Chondrocyte (in vitro differentiated cells): Measurements from ENCODE around the gene PNKP. TPM values are rescaled to one million over a fixed set of nuclear protein-coding genes. Genes with fewer than 3 reads are reported as not detected.
A peak's percentile ranks its signal among the peaks of the same experiment; 100 is the strongest.

Experiments used
- DNase-seq: peaks from one replicate; pipeline ENCODE4 v3.0.0; 2021; ENCODE audit warnings: mixed read lengths, low spot score
- H3K27ac Mint-ChIP-seq: one replicate; pipeline ENCODE4 v1.8.0; 2021; ENCODE audit warnings: mild to moderate bottlenecking, moderate library complexity, mixed read lengths; ENCODE audit not compliant: unreplicated experiment
- H3K27me3 Mint-ChIP-seq: 2 replicates; pipeline ENCODE4 v1.8.0; 2021; ENCODE audit warnings: low read depth, mixed read lengths
- H3K36me3 Mint-ChIP-seq: 2 replicates; pipeline ENCODE4 v1.8.0; 2021; ENCODE audit warnings: low read depth, mixed read lengths
- H3K4me1 Mint-ChIP-seq: 2 replicates; pipeline ENCODE4 v1.8.0; 2021; ENCODE audit warnings: low read depth, mild to moderate bottlenecking, mixed read lengths
- H3K4me3 Mint-ChIP-seq: one replicate; pipeline ENCODE4 v1.8.0; 2021; ENCODE audit warnings: mild to moderate bottlenecking, moderate library complexity, mixed read lengths; ENCODE audit not compliant: unreplicated experiment
- H3K9me3 Mint-ChIP-seq: 2 replicates; pipeline ENCODE4 v1.8.0; 2021; ENCODE audit warnings: low read depth, mixed read lengths
- CTCF ChIP-seq: fragments of 200-600 bp; sonication (generic); IDR thresholded peaks from 2 replicates; pipeline ENCODE4 v1.5.0; 2021; ENCODE audit warnings: antibody characterized with exemption, mild to moderate bottlenecking, moderate library complexity
- total RNA-seq: library from RNA; stranded (reverse); gene quantifications from 3 replicates; pipeline ENCODE4 v1.2.1, GENCODE V29; 2021

Gene PNKP
- total RNA-seq, 1 donor from 2014 or later: 52.4 TPM

- peaks cover 43% of the 10 kb centered on the region for H3K4me1 Mint-ChIP-seq
- H3K27ac Mint-ChIP-seq: peak overlapping the region; percentile 87
- peaks cover 5% of the 10 kb centered on the region for H3K36me3 Mint-ChIP-seq
- no peaks in the 10 kb centered on the region for H3K27me3 Mint-ChIP-seq
- H3K9me3 Mint-ChIP-seq: peaks cover 9% of the 10 kb centered on the region
- no peak for TF ChIP-seq CTCF
- no peak for DNase-seq
- H3K4me3 Mint-ChIP-seq: no peak overlapping the region
Measured at GRCh38 chr19:49847731-49848696, 19.4 kb downstream of the PNKP start.

GRCh38 chr19:49846408-49846807 is 21.0 kb downstream of the PNKP start:
- peaks cover 5% of the 10 kb centered on the region for H3K36me3 Mint-ChIP-seq
- H3K4me1 Mint-ChIP-seq: peaks cover 31% of the 10 kb centered on the region
- no peak overlapping the region for H3K27ac Mint-ChIP-seq
- H3K9me3 Mint-ChIP-seq: peaks cover 9% of the 10 kb centered on the region
- H3K27me3 Mint-ChIP-seq: no peaks in the 10 kb centered on the region
- H3K4me3 Mint-ChIP-seq: no peak overlapping the region
- no peak for DNase-seq
- no peak for TF ChIP-seq CTCF

- TF ChIP-seq CTCF: peak; percentile 57
- Mint-ChIP-seq H3K4me1 (peaks cover 31% of the 10 kb centered on the region), H3K27ac (no peak overlapping the region), H3K4me3 (no peak overlapping the region), H3K27me3 (no peaks in the 10 kb centered on the region), H3K36me3 (peaks cover 8% of the 10 kb centered on the region), H3K9me3 (peaks cover 9% of the 10 kb centered on the region)
- no peak for DNase-seq
Measured at GRCh38 chr19:49845414-49845813, 22.0 kb downstream of the PNKP start.

- Mint-ChIP-seq H3K36me3 (peaks cover 11% of the 10 kb centered on the region), H3K27ac (no peak overlapping the region), H3K9me3 (peaks cover 9% of the 10 kb centered on the region), H3K4me1 (peaks cover 24% of the 10 kb centered on the region), H3K4me3 (no peak overlapping the region), H3K27me3 (no peaks in the 10 kb centered on the region)
- no peak for TF ChIP-seq CTCF
- no peak for DNase-seq
Measured at GRCh38 chr19:49844138-49845095, 23.0 kb downstream of the PNKP start.

- Mint-ChIP-seq H3K36me3 (peaks cover 16% of the 10 kb centered on the region), H3K27me3 (no peaks in the 10 kb centered on the region), H3K4me3 (no peak overlapping the region), H3K4me1 (peaks cover 14% of the 10 kb centered on the region), H3K9me3 (peaks cover 3% of the 10 kb centered on the region), H3K27ac (no peak overlapping the region)
- no peak for TF ChIP-seq CTCF
- DNase-seq: no peak
Measured at GRCh38 chr19:49843265-49843664, 24.1 kb downstream of the PNKP start.
